Measurements from ENCODE around the gene TEAD1. TPM values are rescaled to one million over a fixed set of nuclear protein-coding genes. Genes with fewer than 3 reads are reported as not detected.
A peak's percentile ranks its signal among the peaks of the same experiment; 100 is the strongest.

TEAD1 gene
- polyA plus RNA-seq, 1 donor = 94.4 TPM

- no peak for DNase-seq
Measured at GRCh38 chr11:12834630-12835029, 160.4 kb downstream of the TEAD1 start.

DNA sequence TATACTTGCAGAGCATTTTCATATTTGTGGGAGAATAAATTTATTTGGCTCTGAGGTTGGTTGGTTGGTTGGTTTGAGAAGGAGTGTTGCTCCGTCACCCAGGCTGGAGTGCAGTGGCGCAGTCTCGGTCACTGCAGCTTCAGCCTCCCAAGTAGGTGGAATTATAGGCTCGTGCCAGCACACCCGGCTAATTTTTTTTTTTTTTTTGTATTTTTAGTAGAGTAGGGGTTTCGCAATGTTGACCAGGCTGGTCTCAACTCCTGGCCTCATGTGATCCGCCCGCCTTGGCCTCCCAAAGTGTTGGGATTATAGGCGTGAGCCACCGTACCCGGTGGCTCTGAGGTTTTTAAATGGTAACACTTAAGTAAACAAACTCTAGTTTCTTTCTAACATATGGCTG is 161.1 kb downstream of the TEAD1 start:
- no peak for DNase-seq

DNA sequence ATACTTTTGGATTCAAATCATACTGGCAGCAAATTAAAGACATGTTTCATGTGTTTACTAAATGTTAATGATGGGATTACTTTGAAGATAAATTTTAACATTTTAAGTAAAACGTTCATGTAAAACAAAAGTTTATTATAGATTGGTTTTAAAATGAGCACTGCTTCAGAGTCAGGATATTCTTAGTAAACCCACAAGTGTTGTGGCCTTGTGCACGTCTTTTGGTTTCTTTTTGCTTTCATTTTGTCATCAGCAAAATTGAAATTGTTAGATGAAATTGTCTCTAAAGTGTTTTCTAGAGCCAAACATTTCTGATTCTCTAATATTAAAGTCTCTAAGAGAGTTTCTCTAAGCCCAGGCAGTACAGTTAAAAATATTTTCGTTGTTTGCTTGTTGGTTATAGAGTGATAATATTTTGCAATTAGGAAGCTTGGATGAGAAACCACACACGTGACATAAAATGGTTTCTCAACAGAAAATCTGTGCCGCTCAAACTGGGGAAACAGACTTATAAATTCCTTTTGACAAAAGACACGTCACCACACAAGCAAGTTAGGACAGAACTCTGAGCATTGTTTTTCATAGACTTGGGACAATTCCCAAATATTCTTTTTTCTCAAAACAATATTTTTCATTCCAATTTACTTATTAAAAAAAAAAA is 164.4 kb downstream of the TEAD1 start:
- no peak for DNase-seq

DNA sequence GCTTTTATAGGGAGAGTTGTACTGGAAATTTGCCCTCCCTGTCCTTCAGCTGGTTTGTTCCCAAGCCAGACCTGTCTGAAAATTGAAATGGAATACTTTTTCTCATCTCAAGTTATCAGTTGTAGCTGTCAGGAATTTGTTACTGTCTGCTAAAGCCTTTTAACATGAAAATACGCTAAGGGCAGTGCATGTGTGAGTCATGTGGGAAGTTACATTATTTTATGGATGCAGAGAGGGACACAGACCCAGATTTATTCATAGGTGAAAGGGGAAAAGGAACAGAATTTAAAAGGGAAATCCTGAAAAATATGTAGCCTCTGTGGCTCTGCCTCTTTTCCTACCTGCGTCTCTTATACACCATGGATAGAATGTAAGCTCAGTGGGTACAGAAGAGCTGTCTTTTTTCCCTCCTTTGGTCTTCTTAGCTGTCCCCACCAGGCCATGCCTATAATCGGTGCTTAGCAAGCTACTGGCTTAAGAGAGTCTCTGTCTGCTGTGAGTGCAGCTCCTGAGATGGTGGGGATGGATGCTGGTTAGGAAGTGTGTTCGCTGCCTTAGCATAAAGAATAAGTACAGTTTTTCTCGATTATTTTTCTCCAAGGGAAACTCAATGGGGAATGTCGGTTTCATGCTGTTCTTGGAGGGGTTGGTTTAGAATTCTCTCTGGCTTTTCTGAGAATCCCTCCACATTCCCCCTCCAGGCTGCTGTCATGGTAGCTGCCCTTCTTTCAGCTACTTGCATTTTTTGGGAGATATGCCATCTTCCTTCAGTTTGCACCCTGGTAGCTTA is 166.8 kb downstream of the TEAD1 start:
- no peak for DNase-seq

DNA sequence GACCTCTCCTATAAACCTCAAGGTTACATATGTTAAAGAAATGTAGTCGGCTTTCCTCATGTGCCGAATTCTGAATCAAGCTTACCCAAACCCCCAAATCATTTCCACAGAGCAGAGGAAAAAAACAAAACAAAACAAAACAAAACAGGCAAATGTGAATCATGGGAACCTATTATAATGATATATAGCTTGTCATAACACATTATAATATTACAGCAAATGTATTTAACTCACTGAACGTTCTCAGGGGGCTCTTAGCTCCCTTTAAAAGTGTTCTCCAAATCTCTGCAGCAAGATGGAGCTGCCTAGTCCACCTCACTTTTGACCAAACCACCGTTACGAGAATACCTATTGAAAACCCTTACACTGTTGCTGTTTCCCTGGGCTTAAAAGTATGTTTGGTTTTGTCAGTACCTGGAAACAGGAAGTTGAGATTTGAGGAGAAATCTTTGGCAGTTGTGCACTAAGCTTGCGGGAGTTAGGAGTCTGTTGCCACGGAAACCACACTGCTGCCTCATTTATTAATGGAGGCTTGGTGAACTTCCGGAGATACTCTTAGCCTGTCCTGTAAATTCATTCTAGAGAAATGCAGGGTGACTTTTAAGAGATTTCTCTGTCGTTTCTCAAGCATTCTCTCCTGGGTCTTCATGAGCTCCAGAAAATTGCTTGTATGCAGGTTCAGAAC is 167.9 kb downstream of the TEAD1 start:
- peak; percentile 84 for DNase-seq

- DNase-seq = peak; percentile 77
Measured at GRCh38 chr11:12842933-12843636, 168.9 kb downstream of the TEAD1 start.

GRCh38 chr11:12845163-12845562 is 170.9 kb downstream of the TEAD1 start:
- DNase-seq = peak; percentile 32

DNA sequence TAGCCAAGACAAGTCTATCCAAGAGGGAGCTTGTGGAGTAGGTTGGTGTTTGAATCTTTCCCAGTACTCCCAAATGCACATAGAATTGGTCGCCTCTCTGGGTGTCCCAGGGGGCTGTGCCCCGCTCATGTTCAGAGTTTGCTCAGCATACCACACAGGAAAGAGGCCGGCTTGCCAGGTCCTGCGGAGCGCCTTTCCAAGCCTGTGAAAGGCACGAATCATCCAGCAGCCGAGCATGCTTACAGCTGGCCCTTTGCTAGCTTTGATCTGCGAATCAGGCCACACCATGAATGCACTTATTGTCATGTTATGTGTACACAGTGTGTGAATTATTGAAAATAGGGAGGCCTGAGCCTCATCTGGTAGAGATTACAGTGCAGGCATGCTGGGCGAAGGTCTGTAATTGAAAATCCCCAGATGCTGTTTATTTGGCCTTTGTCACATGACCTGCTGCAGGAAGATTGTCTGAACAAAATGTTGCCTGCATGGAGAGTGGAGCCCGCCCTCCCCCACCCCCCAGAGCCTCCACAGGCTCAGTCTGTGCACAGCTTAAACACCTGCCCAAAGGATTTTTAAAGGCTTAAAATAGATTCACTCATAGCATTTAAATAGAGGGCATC is 171.6 kb downstream of the TEAD1 start:
- peak; percentile 50 for DNase-seq

GRCh38 chr11:12846786-12847615 is 172.8 kb downstream of the TEAD1 start:
- no peak for DNase-seq

- no peak for DNase-seq
Measured at GRCh38 chr11:12848413-12848812, 174.2 kb downstream of the TEAD1 start.

DNA sequence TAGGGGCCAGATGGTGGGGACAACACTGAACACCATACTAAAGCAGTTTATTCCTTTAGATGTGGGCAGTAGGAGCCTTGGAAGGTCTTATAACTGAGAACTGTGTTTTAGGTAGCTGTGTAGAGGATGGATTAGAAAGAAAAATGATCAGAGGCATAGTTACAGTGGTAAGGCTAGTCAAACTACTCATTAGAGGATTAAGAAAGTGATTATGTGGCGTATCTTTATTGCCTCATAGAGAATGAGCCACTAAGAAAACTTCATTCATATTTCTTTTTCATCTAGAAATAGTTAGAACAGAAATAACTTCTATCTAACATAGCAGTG is 179.1 kb downstream of the TEAD1 start:
- no peak for DNase-seq

- DNase-seq = no peak
Measured at GRCh38 chr11:12853652-12854296, 179.6 kb downstream of the TEAD1 start.

DNA sequence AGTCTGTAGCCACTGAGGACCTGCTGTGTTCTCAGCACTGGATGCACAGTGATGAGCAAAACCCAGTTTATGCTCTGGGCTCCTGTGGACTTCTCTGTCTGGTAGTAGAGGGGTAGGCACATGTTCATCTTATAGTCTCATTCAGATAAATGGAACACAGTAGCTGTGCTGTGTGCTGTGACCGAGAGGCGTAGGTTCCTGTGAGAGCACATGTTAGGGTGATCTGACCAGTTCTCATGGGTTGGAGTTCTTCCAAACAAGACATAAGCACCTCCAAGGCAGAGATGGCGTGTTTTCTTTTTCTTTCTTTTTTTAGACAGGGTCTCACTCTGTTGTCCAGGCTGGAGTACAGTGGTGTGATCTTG is 180.1 kb downstream of the TEAD1 start:
- DNase-seq = no peak

DNA sequence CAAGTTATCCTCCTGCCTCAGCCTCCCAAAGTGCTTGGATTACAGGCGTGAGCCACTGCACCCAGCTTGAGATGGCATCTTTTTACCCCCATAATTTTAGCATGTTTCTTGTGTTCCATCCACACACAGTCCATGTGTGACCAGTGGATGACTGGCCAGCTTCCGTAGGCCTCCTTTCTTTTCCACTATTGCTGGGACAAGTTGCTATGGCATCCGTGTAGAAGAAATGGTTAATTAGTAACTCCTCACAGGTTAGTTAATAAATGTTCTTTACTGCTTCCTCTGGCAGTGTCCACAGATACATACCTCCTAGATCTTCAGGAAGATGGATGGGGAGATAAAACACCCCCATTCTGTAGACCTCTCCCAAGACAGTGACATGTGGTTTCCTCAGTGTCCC is 180.6 kb downstream of the TEAD1 start:
- DNase-seq = peak; percentile 59

- no peak for DNase-seq
Measured at GRCh38 chr11:12856338-12856737, 182.1 kb downstream of the TEAD1 start.

- DNase-seq = no peak
Measured at GRCh38 chr11:12857572-12857971, 183.4 kb downstream of the TEAD1 start.

- peak; percentile 25 for DNase-seq
Measured at GRCh38 chr11:12859872-12860657, 185.8 kb downstream of the TEAD1 start.

DNA sequence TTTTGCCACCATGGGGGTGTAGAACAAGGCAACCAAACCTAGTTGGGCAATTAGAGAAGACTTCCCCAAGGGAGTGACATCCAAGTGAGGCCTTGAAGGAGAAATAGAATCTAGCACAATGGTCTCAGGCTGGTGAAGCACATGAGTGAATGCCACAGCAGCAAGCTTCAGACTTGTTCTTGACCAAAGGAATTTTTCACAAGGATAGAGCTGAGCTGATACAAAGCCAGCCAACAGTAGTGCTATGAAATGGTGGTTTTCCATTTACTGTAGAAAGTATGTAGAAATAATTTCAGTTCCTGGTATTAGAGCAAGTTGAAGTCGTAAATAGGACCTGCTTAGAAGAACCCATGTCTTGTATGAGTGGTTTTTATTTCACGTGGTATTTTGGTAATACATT is 186.6 kb downstream of the TEAD1 start:
- no peak for DNase-seq

GRCh38 chr11:12862696-12863469 is 188.7 kb downstream of the TEAD1 start:
- DNase-seq = peak; percentile 63

Data from left kidney (tissue), 2 donors.